Neutrophil (primary cell): ENCODE measurements around the gene RPS6KB2.

Source experiments
- H3K27ac ChIP-seq: fragments of 200-600 bp; sonication (generic); 2 replicates; pipeline ENCODE4 v1.5.1; 2016; ENCODE audit warnings: mild to moderate bottlenecking, moderate library complexity
- H3K27me3 ChIP-seq: fragments of 200-600 bp; sonication (generic); 2 replicates; pipeline ENCODE4 v1.6.0; 2016; ENCODE audit warnings: mild to moderate bottlenecking
- H3K36me3 ChIP-seq: fragments of 200-600 bp; sonication (generic); 2 replicates; pipeline ENCODE4 v1.5.1; 2017
- H3K4me1 ChIP-seq, 2 experiments: fragments of 200-600 bp in 1 of 2; sonication (generic) in 1 of 2; 1 replicate in 1 of 2; 2 replicates in 1 of 2; pipeline versions ENCODE4 v1.5.1 to v1.6.1; 2013 to 2016; ENCODE audit warnings: low read depth in 1 of 2, low read length in 1 of 2, mild to moderate bottlenecking in 1 of 2, moderate library complexity in 1 of 2; ENCODE audit not compliant: control insufficient read depth in 1 of 2, insufficient read depth in 1 of 2
- H3K4me3 ChIP-seq, 2 experiments: fragments of 200-600 bp in 1 of 2; sonication (generic) in 1 of 2; 1 replicate in 1 of 2; 2 replicates in 1 of 2; pipeline ENCODE4 v1.5.1; 2013 to 2016; ENCODE audit warnings: low read depth in 1 of 2, low read length in 1 of 2, mild to moderate bottlenecking in 1 of 2, moderate library complexity in 1 of 2
- H3K9me3 ChIP-seq: fragments of 200-600 bp; sonication (generic); 2 replicates; pipeline ENCODE4 v1.5.1; 2016
- CTCF ChIP-seq: fragments of 200-600 bp; sonication (generic); IDR thresholded peaks from 2 replicates; pipeline ENCODE4 v1.5.1; 2016; ENCODE audit warnings: antibody characterized with exemption

Gene RPS6KB2

GRCh38 chr11:67390947-67391303 lies 37.4 kb upstream of the RPS6KB2 start:
- Histone ChIP-seq H3K9me3 (no peaks in the 10 kb centered on the region), H3K27ac (peak overlapping the region; percentile 80), H3K4me1 (peaks cover 21 to 28% of the 10 kb centered on the region in 2 experiments), H3K27me3 (peaks cover 4% of the 10 kb centered on the region), H3K36me3 (peaks cover 13% of the 10 kb centered on the region), H3K4me3 (peak overlapping the region; percentile 82 to 96)
- no peak for TF ChIP-seq CTCF

GRCh38 chr11:67391304-67392182 lies 36.8 kb upstream of the RPS6KB2 start, which contains the start of gene RAD9A:
TSS of gene RAD9A (plus strand) at chr11:67391986. CDS start at chr11:67392045, 59 bp downstream.
- peaks cover 19% of the 10 kb centered on the region for H3K36me3 ChIP-seq
- peaks cover 24 to 29% of the 10 kb centered on the region in 2 experiments for H3K4me1 ChIP-seq
- peak within 1 kb of the TSS; percentile 82 to 96 for H3K4me3 ChIP-seq
- peaks cover 4% of the 10 kb centered on the region for H3K27me3 ChIP-seq
- TF ChIP-seq CTCF: no peak
- H3K9me3 ChIP-seq: no peaks in the 10 kb centered on the region
- peak within 1 kb of the TSS; percentile 80 for H3K27ac ChIP-seq

GRCh38 chr11:67392183-67392715 lies 36.0 kb upstream of the RPS6KB2 start:
- Histone ChIP-seq H3K9me3 (no peaks in the 10 kb centered on the region), H3K4me1 (peaks cover 30 to 31% of the 10 kb centered on the region in 2 experiments), H3K27ac (peak overlapping the region; percentile 80), H3K4me3 (peak overlapping the region; percentile 82 to 96), H3K36me3 (peaks cover 26% of the 10 kb centered on the region), H3K27me3 (no peaks in the 10 kb centered on the region)
- TF ChIP-seq CTCF: no peak

GRCh38 chr11:67393437-67393836 lies 34.9 kb upstream of the RPS6KB2 start:
- H3K4me1 ChIP-seq: peaks cover 36 to 38% of the 10 kb centered on the region in 2 experiments
- H3K36me3 ChIP-seq: peaks cover 38% of the 10 kb centered on the region
- H3K9me3 ChIP-seq: no peaks in the 10 kb centered on the region
- H3K27me3 ChIP-seq: no peaks in the 10 kb centered on the region
- no peak overlapping the region for H3K27ac ChIP-seq
- no peak for TF ChIP-seq CTCF
- no peak overlapping the region for H3K4me3 ChIP-seq

- Histone ChIP-seq H3K36me3 (peaks cover 43% of the 10 kb centered on the region), H3K4me3 (no peak overlapping the region), H3K27me3 (no peaks in the 10 kb centered on the region), H3K9me3 (no peaks in the 10 kb centered on the region), H3K27ac (no peak overlapping the region), H3K4me1 (peaks cover 38 to 40% of the 10 kb centered on the region in 2 experiments)
- no peak for TF ChIP-seq CTCF
These were observed 34.3 kb upstream of the RPS6KB2 start for GRCh38 chr11:67393990-67394389.
